ENCODE data around the gene MTHFD2L.
"Not testable (repeated sequence)": the region's sequence is repeated elsewhere in the genome, so short reads cannot be mapped to it uniquely, and the experiment has no call there.

Gene MTHFD2L

DNA sequence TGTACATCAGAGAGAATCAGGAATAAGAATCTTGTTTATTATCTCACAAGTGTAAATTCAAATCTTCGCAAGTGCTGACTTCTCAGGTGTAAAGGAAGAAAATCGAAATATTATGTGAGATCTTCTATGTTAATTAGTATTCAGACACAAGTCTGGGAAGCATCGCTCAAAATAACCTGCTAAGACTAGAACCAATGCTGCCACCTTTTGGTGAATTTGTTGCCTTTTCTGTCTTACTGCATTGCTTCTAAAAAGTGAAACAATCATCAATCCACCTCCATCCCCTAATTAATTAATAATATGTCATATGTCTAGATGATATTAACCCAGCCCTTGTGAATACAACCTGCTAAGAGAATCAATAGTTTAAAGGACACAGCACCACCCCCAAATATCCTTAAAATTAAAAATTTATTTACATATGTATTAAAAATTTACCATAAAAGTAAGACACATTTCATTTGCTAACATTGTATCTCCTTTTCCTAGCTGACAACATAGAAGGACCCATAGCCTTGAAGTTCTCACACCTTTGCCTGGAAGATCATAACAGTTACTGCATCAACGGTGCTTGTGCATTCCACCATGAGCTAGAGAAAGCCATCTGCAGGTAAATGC lies 153.9 kb downstream of the MTHFD2L start:
- DNase-seq, result peak in 1 of 2 experiments; percentile 54

DNA sequence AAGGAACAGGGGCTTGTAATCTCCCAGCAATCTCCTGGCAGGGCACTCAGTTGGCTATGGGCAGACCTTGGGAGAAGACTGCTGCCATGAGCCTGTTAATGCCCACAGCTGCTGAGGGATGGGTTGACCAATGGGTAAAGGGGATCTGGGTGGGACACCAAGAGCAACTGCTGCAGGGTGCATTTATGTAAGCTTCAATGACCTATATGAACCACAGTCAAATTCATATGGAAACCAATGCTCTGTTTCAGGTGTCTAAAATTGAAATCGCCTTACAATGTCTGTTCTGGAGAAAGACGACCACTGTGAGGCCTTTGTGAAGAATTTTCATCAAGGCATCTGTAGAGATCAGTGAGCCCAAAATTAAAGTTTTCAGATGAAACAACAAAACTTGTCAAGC lies 156.4 kb downstream of the MTHFD2L start:
- no peak for DNase-seq

- no peak for DNase-seq
These were observed 157.0 kb downstream of the MTHFD2L start for GRCh38 chr4:74314944-74315343.

- DNase-seq, result no peak
These were observed 157.5 kb downstream of the MTHFD2L start for GRCh38 chr4:74315376-74315775.

- DNase-seq, result no peak
These were observed 158.5 kb downstream of the MTHFD2L start for GRCh38 chr4:74316397-74316796.

- DNase-seq, result no peak
These were observed 159.8 kb downstream of the MTHFD2L start for GRCh38 chr4:74317616-74318246.

DNA sequence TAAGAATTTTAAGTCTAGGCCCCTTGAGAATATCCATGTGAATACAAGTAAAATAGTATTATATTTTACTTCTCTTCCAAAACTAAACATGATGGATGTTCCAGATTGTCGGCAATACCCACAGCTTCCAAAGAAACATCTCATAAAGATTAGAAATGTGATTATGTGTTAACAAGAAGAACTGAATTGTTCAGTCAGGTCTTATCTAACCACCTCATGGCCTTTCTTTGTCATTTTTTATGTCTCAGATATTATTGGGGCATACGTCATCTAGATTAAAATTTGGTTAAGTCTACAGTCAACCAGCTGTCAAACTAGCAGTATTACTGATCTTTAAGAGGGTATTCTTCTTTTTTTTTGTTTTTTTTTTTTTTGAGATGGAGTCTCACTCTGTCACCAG lies 160.4 kb downstream of the MTHFD2L start:
- DNase-seq, result no peak

GRCh38 chr4:74319470-74319869 lies 161.6 kb downstream of the MTHFD2L start:
- DNase-seq, result no peak

DNA sequence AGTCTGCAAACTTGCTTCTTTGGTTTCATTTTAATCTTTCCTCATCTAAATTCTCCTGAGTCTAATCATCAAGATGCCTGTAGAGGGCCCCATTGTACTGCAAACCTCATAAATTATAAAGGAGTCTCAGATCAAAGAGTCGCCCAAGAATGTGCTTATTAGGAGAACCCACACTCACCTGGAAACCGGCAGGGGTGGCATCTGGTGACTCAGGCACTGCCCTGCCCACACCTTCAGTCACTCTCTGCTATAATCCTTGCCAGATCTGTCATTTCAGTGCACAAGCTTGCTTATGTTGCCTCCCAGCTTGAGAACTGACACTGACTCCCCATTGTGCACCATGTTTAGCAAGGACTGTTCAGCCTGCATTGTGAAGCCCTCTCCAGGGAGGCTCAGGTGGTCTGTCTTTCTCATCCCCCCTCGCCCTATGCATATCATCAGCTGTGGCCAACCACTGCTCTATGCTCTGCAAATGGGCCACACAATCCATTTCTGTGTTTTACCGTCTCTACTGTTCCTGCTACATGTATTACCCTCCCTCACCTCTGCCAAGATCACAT lies 162.7 kb downstream of the MTHFD2L start:
- peak in 1 of 2 experiments; percentile 5 for DNase-seq

GRCh38 chr4:74322301-74322700 lies 164.4 kb downstream of the MTHFD2L start:
- no peak for DNase-seq

DNA sequence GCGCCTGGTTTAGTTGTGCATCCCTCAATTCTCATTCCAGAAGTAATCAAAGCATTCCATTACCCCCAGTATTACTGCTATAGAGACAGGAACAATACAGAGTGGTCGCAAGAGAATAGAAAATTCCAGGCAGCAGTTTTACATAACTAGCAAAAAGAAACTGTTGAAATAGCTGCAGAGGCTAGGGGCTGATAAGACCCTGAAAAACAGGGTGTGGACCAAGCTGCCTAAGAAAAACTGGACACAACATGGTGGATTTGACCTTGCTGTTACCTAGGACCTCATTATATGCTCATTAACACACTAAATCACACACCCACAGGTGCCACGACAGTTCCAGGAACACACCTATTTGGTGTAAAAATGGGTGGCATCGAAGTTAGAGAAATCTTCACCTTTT lies 165.7 kb downstream of the MTHFD2L start:
- DNase-seq, result no peak

DNA sequence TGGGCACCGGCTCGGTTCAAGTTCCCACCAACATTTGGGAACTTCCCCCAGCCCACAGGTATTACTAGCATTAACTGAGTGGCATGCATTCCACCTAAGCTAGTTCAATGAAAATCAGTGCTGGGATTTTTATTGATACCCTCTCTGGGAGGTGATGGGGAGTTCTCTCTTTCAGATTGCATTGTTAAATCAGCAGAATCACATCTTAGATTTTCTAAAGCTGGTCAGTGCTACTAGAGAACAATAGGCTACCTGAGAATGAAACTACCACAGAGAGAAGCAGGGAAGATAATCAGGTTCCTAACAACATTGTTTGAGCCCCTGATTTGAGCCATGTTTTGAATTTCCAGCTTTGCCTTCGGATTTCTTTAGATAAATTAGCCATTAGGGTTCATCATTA lies 166.3 kb downstream of the MTHFD2L start:
- no peak for DNase-seq

GRCh38 chr4:74325886-74326285 lies 168.0 kb downstream of the MTHFD2L start:
- DNase-seq, result no peak

DNA sequence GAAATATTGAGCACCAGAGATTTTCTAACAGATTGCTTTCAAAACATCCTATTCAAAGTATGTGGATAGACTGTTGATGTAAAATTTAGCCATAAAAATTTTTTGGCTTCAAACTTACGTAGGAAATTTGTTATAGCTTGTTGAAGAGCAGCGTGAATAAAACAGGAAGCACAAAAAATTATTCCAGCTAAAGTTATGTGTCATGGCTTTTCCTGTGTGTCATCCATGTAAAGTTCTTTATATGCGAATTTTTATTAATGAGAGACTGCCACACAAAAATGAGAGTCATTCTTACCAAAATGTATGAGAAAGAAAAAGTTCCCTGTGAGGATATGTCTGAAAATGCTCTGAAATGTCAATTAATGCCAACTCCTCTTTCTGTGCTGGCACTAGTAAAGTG lies 169.8 kb downstream of the MTHFD2L start:
- no peak for DNase-seq

- no peak for DNase-seq
These were observed 170.6 kb downstream of the MTHFD2L start for GRCh38 chr4:74328501-74328900.

DNA sequence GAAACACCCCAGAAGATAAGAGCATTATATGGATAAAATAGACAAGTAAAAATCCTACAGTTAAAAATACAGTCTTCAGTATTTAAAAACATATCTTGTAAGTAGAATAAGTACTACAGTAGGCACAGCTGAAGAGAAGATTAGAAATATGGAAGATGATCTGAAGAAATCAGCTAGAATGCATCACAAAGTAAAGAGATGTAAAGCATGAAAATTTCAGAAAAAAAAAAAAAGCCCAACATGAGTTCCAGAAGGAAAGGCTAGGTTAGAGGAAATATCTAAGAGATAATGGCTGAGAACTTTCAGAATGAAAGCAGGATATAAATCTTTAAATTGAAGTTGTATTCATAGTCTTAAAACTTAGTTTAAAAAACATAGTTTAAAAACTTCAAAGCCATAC lies 171.4 kb downstream of the MTHFD2L start:
- DNase-seq, result no peak

DNA sequence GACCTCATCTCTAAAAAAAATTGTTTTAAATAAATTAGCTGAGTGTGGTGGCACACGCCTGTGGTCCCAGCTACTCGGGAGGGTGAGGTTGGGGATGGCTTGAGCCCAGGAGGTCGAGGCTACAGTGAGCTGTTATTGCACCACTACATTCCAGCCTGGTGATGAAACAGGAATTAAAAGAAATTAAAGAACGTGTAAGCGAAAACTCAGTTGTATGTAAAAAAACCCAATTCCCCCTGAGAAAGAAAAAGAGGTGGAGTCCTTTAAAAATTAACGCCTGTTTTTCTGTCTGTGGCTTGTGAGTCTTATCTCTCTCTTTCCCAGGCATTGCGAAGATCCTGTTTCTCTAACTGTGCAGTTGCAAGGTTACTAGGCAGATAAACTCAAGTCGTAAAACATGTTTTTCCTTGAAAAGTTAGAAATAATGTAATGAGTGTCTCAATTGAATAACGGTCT lies 172.4 kb downstream of the MTHFD2L start:
- DNase-seq, result no peak

GRCh38 chr4:74331252-74331651 lies 173.3 kb downstream of the MTHFD2L start:
- no peak for DNase-seq

GRCh38 chr4:74331944-74332343 lies 174.0 kb downstream of the MTHFD2L start:
- DNase-seq, result no peak

DNA sequence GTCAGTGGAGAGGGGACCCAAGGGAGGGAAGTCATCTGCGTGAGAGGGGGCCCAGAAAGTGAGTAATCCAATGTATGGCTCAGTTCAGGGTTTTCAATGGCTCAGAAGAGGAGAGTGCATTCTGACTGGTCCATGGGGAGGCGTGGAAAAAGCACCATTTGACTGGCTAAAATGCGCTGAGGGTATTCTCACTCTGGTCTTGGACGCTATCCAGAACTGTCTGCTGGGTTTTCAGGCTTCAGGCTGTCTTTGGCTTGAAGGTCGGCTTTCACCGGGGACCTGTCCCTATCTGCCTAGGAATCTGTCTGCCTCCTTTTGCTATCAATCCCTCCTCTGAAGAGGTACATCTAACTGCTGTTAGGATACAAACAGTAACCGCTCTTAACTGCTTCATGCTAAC lies 176.7 kb downstream of the MTHFD2L start:
- DNase-seq, result no peak

DNA sequence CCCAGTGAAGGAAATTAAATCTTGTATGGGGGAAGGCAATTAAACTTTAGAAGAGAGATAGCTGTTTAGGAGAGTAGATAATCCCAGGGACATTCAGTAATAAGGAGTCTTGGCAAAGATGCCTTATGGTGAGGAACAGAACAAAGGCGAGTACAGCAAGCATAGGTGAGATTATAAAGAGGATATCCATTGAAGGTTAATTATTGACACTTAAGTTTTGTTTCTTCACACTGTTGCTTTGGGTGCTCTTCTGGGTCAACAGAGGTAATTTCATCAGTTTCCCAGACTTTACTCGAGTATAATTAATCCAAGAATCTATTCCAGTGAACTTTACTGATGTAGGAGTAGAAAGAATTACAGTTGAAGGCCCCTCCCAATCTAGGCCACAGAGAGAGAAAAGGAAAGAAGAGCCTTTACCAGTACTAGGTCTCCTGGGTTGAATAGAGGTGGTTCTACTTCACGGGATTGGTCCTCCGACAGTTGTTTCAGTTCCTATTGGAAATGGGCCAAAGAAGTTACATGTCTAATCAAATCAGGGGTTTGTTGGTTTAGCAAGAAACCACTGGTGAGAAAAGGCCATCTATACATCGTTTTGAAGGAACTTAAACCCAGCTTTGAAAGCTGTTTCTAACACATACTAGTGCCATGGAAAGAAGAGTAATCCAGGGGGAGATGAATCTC lies 177.6 kb downstream of the MTHFD2L start:
- no peak for DNase-seq

- DNase-seq, result no peak
These were observed 180.9 kb downstream of the MTHFD2L start for GRCh38 chr4:74338792-74339333.

DNA sequence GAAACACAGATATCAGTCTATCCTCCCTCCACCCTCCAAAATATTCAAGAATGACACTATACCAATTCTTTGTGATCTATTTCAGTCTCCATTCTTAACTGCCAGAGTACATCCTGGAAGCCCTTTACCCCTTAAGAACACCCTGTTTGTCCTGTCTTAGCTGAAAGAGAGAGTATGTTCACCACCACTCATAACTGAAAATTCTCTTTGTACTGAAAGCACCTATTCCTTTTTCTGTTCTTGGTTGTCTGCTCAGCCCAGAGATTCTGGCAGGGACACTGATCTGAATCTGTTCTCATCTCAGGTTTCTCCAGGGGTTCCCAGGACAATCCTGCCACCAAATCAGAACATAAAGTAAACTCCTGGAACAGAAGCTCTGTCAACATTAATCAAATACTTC lies 181.6 kb downstream of the MTHFD2L start:
- DNase-seq, result no peak

GRCh38 chr4:74340421-74340820 lies 182.5 kb downstream of the MTHFD2L start:
- not testable (repeated sequence) for DNase-seq

Measured in NCI-H1930 (cell line).